LHCN-M2 (cell line): Measurements from ENCODE around the gene ZNF485. TPM values are rescaled to one million over a fixed set of nuclear protein-coding genes. Genes with fewer than 3 reads are reported as not detected.

Experiments used
- total RNA-seq: library from RNA; depleted of rRNA; stranded (reverse); fragments of >200 nt; gene quantifications from 2 replicates; pipeline ENCODE4 v1.2.3, GENCODE V29; 2014; rRNA removed

The ZNF485 gene
- total RNA-seq, 1 experiment from 2014 or later, result 6.4 TPM

Other genes with a start within 250 kb of the ZNF485 start
- gene FXYD4, start 234.8 kb upstream of the ZNF485 start, total RNA-seq, result not detected in 2 replicates
- gene HNRNPF, start 197.3 kb upstream of the ZNF485 start, total RNA-seq, result 237 and 256 TPM in 2 replicates
- 6.0 and 6.7 TPM in 2 replicates for gene ZNF487, start 169.3 kb upstream of the ZNF485 start, total RNA-seq
- gene ZNF239, start 31.8 kb upstream of the ZNF485 start, total RNA-seq, result 4.1 and 4.9 TPM in 2 replicates
- 36.7 and 37.4 TPM in 2 replicates for gene ZNF32, start 42.4 kb downstream of the ZNF485 start, total RNA-seq